ENCODE data around the gene TKT. TPM values are rescaled to one million over a fixed set of nuclear protein-coding genes. Genes with fewer than 3 reads are reported as not detected.

TKT gene
- total and polyA plus RNA-seq, 2 of the 13 experiments (the other 11 are each of a cell fraction or from before 2014, with no cell fraction given): 150 to 238 TPM

DNA sequence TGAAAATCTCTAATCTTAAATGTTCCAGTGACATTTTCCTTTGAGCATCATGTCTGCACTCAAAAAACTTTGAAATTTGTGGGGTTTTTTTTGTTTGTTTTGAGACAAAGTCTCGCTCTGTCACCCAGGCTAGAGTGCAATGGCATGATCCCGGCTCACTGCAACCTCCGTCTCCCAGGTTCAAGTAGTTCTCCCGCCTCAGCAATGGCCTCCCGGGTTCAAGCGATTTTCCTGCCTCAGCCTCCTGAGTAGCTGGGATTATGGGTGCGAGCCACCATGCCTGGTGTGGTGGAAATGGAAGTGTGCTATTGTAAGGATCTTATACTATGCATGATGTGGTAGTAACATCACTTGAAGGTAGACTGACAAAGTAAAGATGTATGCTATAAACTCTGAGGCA, 42.5 kb downstream of the TKT start (continued):
- TF ChIP-seq, protein P1, sequence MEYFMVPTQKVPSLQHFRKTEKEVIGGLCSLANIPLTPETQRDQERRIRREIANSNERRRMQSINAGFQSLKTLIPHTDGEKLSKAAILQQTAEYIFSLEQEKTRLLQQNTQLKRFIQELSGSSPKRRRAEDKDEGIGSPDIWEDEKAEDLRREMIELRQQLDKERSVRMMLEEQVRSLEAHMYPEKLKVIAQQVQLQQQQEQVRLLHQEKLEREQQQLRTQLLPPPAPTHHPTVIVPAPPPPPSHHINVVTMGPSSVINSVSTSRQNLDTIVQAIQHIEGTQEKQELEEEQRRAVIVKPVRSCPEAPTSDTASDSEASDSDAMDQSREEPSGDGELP (IDR thresholded peaks at IDR 0.05; ENCODE audit: borderline replicate concordance, low read depth): no peak
- no peak for TF ChIP-seq NFIB (CRISPR knock-in tag; IDR thresholded peaks at IDR 0.05; ENCODE audit: borderline replicate concordance)
- no peak for TF ChIP-seq NPAS2 (CRISPR knock-in tag; IDR thresholded peaks at IDR 0.05; ENCODE audit: borderline replicate concordance)

DNA sequence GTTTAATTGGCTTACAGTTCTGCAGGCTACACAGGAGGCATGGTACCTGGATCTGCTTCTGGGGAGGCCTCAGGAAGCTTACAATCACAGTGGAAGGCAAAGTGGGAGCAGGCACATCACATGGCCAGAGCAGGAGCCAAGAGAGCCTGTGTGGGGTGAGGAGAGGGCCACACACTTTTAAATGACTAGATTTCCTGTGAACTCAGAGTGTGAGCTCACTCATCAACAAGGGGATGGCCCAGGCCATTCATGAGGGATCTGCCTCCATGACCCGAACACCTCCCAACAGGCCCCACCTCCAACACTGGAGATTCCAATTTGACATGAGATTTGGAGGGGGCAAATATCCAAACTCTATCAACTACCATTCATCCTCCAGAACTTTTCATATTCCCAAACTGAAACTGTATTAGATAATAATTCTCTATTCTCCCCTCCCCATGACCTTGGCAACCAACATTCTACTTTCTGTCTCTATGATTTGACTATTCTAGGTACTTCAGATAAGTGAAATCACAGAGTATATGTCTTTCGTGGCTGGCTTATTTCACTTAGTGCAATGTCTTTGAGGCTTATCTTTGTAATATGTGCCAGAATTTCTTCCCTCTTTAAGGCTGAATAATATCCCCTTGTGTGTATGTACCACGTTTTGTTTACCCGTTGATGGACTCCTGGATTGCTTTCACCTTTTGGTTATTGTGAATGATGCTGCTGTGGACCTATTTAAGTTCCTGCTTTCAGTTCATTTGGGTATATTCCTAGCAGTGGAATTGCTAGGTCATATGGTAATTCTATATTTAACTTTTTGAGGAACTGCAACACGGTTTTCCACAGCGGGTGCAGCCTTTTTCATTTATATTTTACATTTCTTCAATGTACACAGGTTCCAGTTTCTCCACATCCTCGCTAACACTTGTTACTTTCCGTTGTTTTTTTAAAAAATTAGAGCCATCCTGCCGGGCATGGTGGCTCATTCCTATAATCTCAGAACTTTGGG, 43.8 kb downstream of the TKT start:
- POLR2A ChIA-PET: no interaction called here
- in situ Hi-C loops (cut with HindIII; ENCODE audit: extremely low pct_ligation_motif_present, low pct_unique_long_range_greater_than_20kb) (no loop called here), intact Hi-C loops (cut with micrococcal nuclease; ENCODE audit: unreplicated experiment) (no loop called here)
- DNase-seq (ENCODE audit: low spot score) (no peak), ATAC-seq (no peak), FAIRE-seq (no peak)
- Histone ChIP-seq H3K27me3 (ENCODE audit: control insufficient read depth in 1 of 2, insufficient read depth in 2 of 2, low read length in 2 of 2) (no peaks in the 10 kb centered on the region), H3K9ac (ENCODE audit: insufficient read depth, low read depth, low read length) (no peak overlapping the region), H3K4me1 (ENCODE audit: insufficient read depth, low read length) (no peaks in the 10 kb centered on the region), H3K79me2 (ENCODE audit: insufficient read depth, low read length) (no peaks in the 10 kb centered on the region), H3K9me3 (ENCODE audit: low read length) (peaks cover 9% of the 10 kb centered on the region; the same call in 1 of the 2 replicates), H2AFZ (ENCODE audit: low read length) (no peak overlapping the region), H3K4me3 (replicated peaks in 1 of 3; ENCODE audit: insufficient read depth in 1 of 3, low read depth in 2 of 3, low read length in 3 of 3) (no peak overlapping the region), H3K36me3 (replicated peaks in 1 of 2; ENCODE audit: control insufficient read depth in 1 of 2, insufficient read depth in 2 of 2, low read length in 2 of 2) (no peaks in the 10 kb centered on the region), H4K20me1 (ENCODE audit: insufficient read depth, low read length) (no peaks in the 10 kb centered on the region), H3K27ac (ENCODE audit: extremely low read length, insufficient read depth, low read length) (no peak overlapping the region), H3K4me2 (ENCODE audit: low read depth, low read length) (no peak overlapping the region)
- CTCF ChIA-PET (ENCODE audit: low intra/inter-chr PET ratio, low total read pairs): no interaction called here
- 70% methylated on average over 9 of the region's 9 CpGs for WGBS (ENCODE audit: low lambda C conversion rate)
- BruUV-seq (replicated peaks): no TSS peak
- TF ChIP-seq, protein P2, sequence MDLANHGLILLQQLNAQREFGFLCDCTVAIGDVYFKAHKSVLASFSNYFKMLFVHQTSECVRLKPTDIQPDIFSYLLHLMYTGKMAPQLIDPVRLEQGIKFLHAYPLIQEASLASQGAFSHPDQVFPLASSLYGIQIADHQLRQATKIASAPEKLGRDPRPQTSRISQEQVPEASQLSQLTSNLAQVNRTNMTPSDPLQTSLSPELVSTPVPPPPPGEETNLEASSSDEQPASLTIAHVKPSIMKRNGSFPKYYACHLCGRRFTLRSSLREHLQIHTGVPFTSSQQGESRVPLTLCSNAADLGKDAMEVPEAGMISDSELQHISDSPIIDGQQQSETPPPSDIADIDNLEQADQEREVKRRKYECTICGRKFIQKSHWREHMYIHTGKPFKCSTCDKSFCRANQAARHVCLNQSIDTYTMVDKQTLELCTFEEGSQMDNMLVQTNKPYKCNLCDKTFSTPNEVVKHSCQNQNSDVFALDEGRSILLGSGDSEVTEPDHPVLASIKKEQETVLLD (CRISPR knock-in tag; IDR thresholded peaks at IDR 0.05; ENCODE audit: low read depth): no peak
- TF ChIP-seq, protein P3, sequence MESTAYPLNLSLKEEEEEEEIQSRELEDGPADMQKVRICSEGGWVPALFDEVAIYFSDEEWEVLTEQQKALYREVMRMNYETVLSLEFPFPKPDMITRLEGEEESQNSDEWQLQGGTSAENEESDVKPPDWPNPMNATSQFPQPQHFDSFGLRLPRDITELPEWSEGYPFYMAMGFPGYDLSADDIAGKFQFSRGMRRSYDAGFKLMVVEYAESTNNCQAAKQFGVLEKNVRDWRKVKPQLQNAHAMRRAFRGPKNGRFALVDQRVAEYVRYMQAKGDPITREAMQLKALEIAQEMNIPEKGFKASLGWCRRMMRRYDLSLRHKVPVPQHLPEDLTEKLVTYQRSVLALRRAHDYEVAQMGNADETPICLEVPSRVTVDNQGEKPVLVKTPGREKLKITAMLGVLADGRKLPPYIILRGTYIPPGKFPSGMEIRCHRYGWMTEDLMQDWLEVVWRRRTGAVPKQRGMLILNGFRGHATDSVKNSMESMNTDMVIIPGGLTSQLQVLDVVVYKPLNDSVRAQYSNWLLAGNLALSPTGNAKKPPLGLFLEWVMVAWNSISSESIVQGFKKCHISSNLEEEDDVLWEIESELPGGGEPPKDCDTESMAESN (CRISPR knock-in tag; conservative IDR thresholded peaks at IDR 0.05): no peak
- TF ChIP-seq ZNF552 (CRISPR knock-in tag; IDR thresholded peaks at IDR 0.05; ENCODE audit: borderline replicate concordance): no peak
- TF ChIP-seq, protein P4, sequence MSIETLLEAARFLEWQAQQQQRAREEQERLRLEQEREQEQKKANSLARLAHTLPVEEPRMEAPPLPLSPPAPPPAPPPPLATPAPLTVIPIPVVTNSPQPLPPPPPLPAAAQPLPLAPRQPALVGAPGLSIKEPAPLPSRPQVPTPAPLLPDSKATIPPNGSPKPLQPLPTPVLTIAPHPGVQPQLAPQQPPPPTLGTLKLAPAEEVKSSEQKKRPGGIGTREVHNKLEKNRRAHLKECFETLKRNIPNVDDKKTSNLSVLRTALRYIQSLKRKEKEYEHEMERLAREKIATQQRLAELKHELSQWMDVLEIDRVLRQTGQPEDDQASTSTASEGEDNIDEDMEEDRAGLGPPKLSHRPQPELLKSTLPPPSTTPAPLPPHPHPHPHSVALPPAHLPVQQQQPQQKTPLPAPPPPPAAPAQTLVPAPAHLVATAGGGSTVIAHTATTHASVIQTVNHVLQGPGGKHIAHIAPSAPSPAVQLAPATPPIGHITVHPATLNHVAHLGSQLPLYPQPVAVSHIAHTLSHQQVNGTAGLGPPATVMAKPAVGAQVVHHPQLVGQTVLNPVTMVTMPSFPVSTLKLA (IDR thresholded peaks at IDR 0.05): no peak
- TF ChIP-seq, protein P5, sequence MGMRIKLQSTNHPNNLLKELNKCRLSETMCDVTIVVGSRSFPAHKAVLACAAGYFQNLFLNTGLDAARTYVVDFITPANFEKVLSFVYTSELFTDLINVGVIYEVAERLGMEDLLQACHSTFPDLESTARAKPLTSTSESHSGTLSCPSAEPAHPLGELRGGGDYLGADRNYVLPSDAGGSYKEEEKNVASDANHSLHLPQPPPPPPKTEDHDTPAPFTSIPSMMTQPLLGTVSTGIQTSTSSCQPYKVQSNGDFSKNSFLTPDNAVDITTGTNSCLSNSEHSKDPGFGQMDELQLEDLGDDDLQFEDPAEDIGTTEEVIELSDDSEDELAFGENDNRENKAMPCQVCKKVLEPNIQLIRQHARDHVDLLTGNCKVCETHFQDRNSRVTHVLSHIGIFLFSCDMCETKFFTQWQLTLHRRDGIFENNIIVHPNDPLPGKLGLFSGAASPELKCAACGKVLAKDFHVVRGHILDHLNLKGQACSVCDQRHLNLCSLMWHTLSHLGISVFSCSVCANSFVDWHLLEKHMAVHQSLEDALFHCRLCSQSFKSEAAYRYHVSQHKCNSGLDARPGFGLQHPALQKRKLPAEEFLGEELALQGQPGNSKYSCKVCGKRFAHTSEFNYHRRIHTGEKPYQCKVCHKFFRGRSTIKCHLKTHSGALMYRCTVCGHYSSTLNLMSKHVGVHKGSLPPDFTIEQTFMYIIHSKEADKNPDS (CRISPR knock-in tag; IDR thresholded peaks at IDR 0.05): no peak
- TF ChIP-seq, protein P6, sequence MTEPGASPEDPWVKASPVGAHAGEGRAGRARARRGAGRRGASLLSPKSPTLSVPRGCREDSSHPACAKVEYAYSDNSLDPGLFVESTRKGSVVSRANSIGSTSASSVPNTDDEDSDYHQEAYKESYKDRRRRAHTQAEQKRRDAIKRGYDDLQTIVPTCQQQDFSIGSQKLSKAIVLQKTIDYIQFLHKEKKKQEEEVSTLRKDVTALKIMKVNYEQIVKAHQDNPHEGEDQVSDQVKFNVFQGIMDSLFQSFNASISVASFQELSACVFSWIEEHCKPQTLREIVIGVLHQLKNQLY (CRISPR knock-in tag; IDR thresholded peaks at IDR 0.05): no peak
- TF ChIP-seq ZNF44 (CRISPR knock-in tag; IDR thresholded peaks at IDR 0.05): no peak
